ENCODE data around the gene INPP5E. TPM values are rescaled to one million over a fixed set of nuclear protein-coding genes. Genes with fewer than 3 reads are reported as not detected.

The INPP5E gene
- total and polyA plus RNA-seq, 2 donors (not counting 1 experiment from before 2014, with no cell fraction given) = 31.0 to 33.1 TPM

GRCh38 chr9:136441681-136442245 is 2.1 kb upstream of the INPP5E start:
- WGBS (ENCODE audit: insufficient coverage) = 95% methylated on average over 17 of the region's 17 CpGs
- no peak overlapping the region for H3K4me3 ChIP-seq (ENCODE audit: control extremely low read depth in 1 of 5, extremely low read depth in 1 of 5, insufficient read depth in 1 of 5, low read depth in 2 of 5, low read length in 4 of 5)
- H3K27ac Mint-ChIP-seq = peak overlapping the region; percentile 74
- H3K27ac ChIP-seq (ENCODE audit: low read length in 2 of 2) = no peak overlapping the region
- H3K4me1 ChIP-seq (ENCODE audit: control insufficient read depth in 2 of 2, insufficient read depth in 2 of 2, low read length in 2 of 2) = peaks cover 21 to 27% of the 10 kb centered on the region in 2 donors
- H4K20me1 ChIP-seq (ENCODE audit: control insufficient read depth, insufficient read depth, low read length, poor library complexity, severe bottlenecking) = peaks cover 42% of the 10 kb centered on the region
- H3K9ac ChIP-seq (ENCODE audit: low read length) = no peak overlapping the region
- ChIA-PET CTCF (no interaction called here), POLR2A (no interaction called here)
- H2AFZ ChIP-seq (ENCODE audit: insufficient read depth, low read depth, low read length, poor library complexity, severe bottlenecking) = no peak overlapping the region
- no peaks in the 10 kb centered on the region for H3K9me3 Mint-ChIP-seq (ENCODE audit: insufficient read depth)
- H3K4me2 ChIP-seq (replicated peaks; ENCODE audit: low read depth, low read length, poor library complexity, severe bottlenecking) = no peak overlapping the region
- ATAC-seq (ENCODE audit: low read depth) (no peak), DNase-seq (no peak)
- no peaks in the 10 kb centered on the region for H3K9me3 ChIP-seq (ENCODE audit: control extremely low read depth in 1 of 3, control insufficient read depth in 2 of 3, insufficient read depth in 1 of 3, low read length in 2 of 3)
- H3K27me3 Mint-ChIP-seq = no peaks in the 10 kb centered on the region
- H3K4me1 Mint-ChIP-seq = peaks cover 20% of the 10 kb centered on the region
- H3K4me3 Mint-ChIP-seq = no peak overlapping the region
- H3K36me3 ChIP-seq (replicated peaks in 1 of 2; ENCODE audit: control extremely low read depth in 1 of 2, control insufficient read depth in 1 of 2, extremely low read depth in 1 of 2, insufficient read depth in 2 of 2, low read length in 1 of 2) = peaks cover 2 to 35% of the 10 kb centered on the region in 2 experiments
- intact Hi-C loops (cut with micrococcal nuclease) = no loop called here
- no peak for TF ChIP-seq EZH2 (IDR thresholded peaks at IDR 0.05; ENCODE audit: borderline replicate concordance, insufficient read depth, low read depth, low read length, poor library complexity, severe bottlenecking)
- TF ChIP-seq, protein P1, sequence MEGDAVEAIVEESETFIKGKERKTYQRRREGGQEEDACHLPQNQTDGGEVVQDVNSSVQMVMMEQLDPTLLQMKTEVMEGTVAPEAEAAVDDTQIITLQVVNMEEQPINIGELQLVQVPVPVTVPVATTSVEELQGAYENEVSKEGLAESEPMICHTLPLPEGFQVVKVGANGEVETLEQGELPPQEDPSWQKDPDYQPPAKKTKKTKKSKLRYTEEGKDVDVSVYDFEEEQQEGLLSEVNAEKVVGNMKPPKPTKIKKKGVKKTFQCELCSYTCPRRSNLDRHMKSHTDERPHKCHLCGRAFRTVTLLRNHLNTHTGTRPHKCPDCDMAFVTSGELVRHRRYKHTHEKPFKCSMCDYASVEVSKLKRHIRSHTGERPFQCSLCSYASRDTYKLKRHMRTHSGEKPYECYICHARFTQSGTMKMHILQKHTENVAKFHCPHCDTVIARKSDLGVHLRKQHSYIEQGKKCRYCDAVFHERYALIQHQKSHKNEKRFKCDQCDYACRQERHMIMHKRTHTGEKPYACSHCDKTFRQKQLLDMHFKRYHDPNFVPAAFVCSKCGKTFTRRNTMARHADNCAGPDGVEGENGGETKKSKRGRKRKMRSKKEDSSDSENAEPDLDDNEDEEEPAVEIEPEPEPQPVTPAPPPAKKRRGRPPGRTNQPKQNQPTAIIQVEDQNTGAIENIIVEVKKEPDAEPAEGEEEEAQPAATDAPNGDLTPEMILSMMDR (IDR thresholded peaks at IDR 0.05) = no peak
- H3K79me2 ChIP-seq (ENCODE audit: control insufficient read depth, insufficient read depth, low read length) = peaks cover 28% of the 10 kb centered on the region
- H3K27me3 ChIP-seq (replicated peaks in 1 of 4; ENCODE audit: control extremely low read depth in 1 of 4, control insufficient read depth in 3 of 4, insufficient read depth in 4 of 4, low read length in 3 of 4) = no peaks in the 10 kb centered on the region

DNA sequence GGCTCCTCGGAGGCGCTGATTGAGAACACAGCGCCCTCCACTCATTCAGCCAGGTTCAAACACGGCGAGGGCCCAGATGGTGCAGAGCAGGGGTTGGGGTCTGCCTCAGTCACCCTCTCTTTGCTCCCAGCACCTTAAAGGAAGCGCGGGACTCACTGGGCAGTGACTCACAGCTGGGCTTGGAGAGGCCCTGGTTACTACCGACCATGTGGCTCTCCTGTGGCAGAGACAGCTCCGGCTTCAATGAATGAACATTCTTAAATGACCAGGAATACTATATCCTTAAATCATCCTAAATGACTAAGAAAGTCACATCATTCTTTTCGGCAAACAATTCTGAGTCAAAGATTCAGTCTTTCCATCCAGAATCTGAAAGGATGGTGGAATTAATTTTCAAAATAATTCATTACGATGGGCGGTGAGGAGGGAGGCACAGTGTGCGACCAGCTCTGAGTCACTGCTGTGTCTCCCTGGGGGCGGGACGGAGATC is 1.6 kb upstream of the INPP5E start:
- H3K27ac Mint-ChIP-seq = peak overlapping the region; percentile 74
- no peak overlapping the region for H3K4me3 Mint-ChIP-seq
- POLR2A ChIA-PET = no interaction called here
- Histone ChIP-seq H3K4me2 (replicated peaks; ENCODE audit: low read depth, low read length, poor library complexity, severe bottlenecking) (no peak overlapping the region), H2AFZ (ENCODE audit: insufficient read depth, low read depth, low read length, poor library complexity, severe bottlenecking) (no peak overlapping the region), H4K20me1 (ENCODE audit: control insufficient read depth, insufficient read depth, low read length, poor library complexity, severe bottlenecking) (peaks cover 47% of the 10 kb centered on the region), H3K4me3 (ENCODE audit: control extremely low read depth in 1 of 5, extremely low read depth in 1 of 5, insufficient read depth in 1 of 5, low read depth in 2 of 5, low read length in 4 of 5) (no peak overlapping the region), H3K27ac (ENCODE audit: low read length in 2 of 2) (no peak overlapping the region), H3K79me2 (ENCODE audit: control insufficient read depth, insufficient read depth, low read length) (peaks cover 33% of the 10 kb centered on the region), H3K36me3 (replicated peaks in 1 of 2; ENCODE audit: control extremely low read depth in 1 of 2, control insufficient read depth in 1 of 2, extremely low read depth in 1 of 2, insufficient read depth in 2 of 2, low read length in 1 of 2) (peaks cover 2 to 32% of the 10 kb centered on the region in 2 experiments), H3K9me3 (ENCODE audit: control extremely low read depth in 1 of 3, control insufficient read depth in 2 of 3, insufficient read depth in 1 of 3, low read length in 2 of 3) (no peaks in the 10 kb centered on the region), H3K9ac (ENCODE audit: low read length) (no peak overlapping the region), H3K4me1 (ENCODE audit: control insufficient read depth in 2 of 2, insufficient read depth in 2 of 2, low read length in 2 of 2) (peaks cover 21 to 28% of the 10 kb centered on the region in 2 donors), H3K27me3 (replicated peaks in 1 of 4; ENCODE audit: control extremely low read depth in 1 of 4, control insufficient read depth in 3 of 4, insufficient read depth in 4 of 4, low read length in 3 of 4) (no peaks in the 10 kb centered on the region)
- CTCF ChIA-PET = interaction anchor here (1.3 kb wide), 1 partner anchor 8 kb away, joined by 3 read pairs; no protein-coding TSS in a partner anchor
- H3K27me3 Mint-ChIP-seq = no peaks in the 10 kb centered on the region
- H3K4me1 Mint-ChIP-seq = peaks cover 24% of the 10 kb centered on the region
- intact Hi-C loops (cut with micrococcal nuclease) = no loop called here
- no peak for DNase-seq
- H3K9me3 Mint-ChIP-seq (ENCODE audit: insufficient read depth) = no peaks in the 10 kb centered on the region
- no peak for TF ChIP-seq EZH2 (IDR thresholded peaks at IDR 0.05; ENCODE audit: borderline replicate concordance, insufficient read depth, low read depth, low read length, poor library complexity, severe bottlenecking)
- TF ChIP-seq, protein P1 (IDR thresholded peaks at IDR 0.05) = no peak
- WGBS (ENCODE audit: insufficient coverage) = 97% methylated on average over 14 of the region's 15 CpGs
- no peak for ATAC-seq (ENCODE audit: low read depth)
